NCI-H2107 treated with DMSO at 0.1 percent for 48 hours (cell line): Measurements from ENCODE around the gene CAMK2D.
A peak's percentile ranks its signal among the peaks of the same experiment; 100 is the strongest.

ENCODE experiments used
- DNase-seq: peaks from one replicate; lab custom pipeline; 2025; ENCODE audit not compliant: unreplicated experiment; lab: John Stamatoyannopoulos, UW

CAMK2D gene

GRCh38 chr4:113616443-113616842 lies 145.1 kb downstream of the CAMK2D start:
- DNase-seq, result no peak

GRCh38 chr4:113614414-113614813 lies 147.1 kb downstream of the CAMK2D start:
- no peak for DNase-seq

GRCh38 chr4:113613503-113613902 lies 148.0 kb downstream of the CAMK2D start:
- no peak for DNase-seq

- no peak for DNase-seq
Observed at GRCh38 chr4:113610537-113610936, 151.0 kb downstream of the CAMK2D start.

GRCh38 chr4:113607998-113608397 lies 153.5 kb downstream of the CAMK2D start:
- DNase-seq, result no peak

- no peak for DNase-seq
Observed at GRCh38 chr4:113607147-113607720, 154.3 kb downstream of the CAMK2D start.

- no peak for DNase-seq
Observed at GRCh38 chr4:113604955-113605354, 156.6 kb downstream of the CAMK2D start.

GRCh38 chr4:113603911-113604310 lies 157.6 kb downstream of the CAMK2D start:
- DNase-seq, result no peak

- no peak for DNase-seq
Observed at GRCh38 chr4:113602646-113603228, 158.8 kb downstream of the CAMK2D start.

GRCh38 chr4:113601636-113602035 lies 159.9 kb downstream of the CAMK2D start:
- DNase-seq, result no peak

- no peak for DNase-seq
Observed at GRCh38 chr4:113596396-113596795, 165.1 kb downstream of the CAMK2D start.

GRCh38 chr4:113594231-113594556 lies 167.3 kb downstream of the CAMK2D start:
- no peak for DNase-seq

- no peak for DNase-seq
Observed at GRCh38 chr4:113593400-113594230, 167.9 kb downstream of the CAMK2D start.

GRCh38 chr4:113591982-113592381 lies 169.6 kb downstream of the CAMK2D start:
- DNase-seq, result no peak

GRCh38 chr4:113588895-113589668 lies 172.5 kb downstream of the CAMK2D start:
- DNase-seq, result no peak

- DNase-seq, result no peak
Observed at GRCh38 chr4:113587640-113588275, 173.8 kb downstream of the CAMK2D start.

GRCh38 chr4:113587156-113587555 lies 174.4 kb downstream of the CAMK2D start:
- no peak for DNase-seq

GRCh38 chr4:113586072-113586471 lies 175.5 kb downstream of the CAMK2D start:
- DNase-seq, result no peak

- peak; percentile 1 for DNase-seq
Observed at GRCh38 chr4:113584407-113585150, 177.0 kb downstream of the CAMK2D start.

GRCh38 chr4:113582737-113583136 lies 178.8 kb downstream of the CAMK2D start:
- no peak for DNase-seq
